SH-SY5Y (cell line): ENCODE results near the gene SNX15.

ENCODE experiments used
- GATA2 ChIP-seq: IDR thresholded peaks from 2 replicates; pipeline ENCODE4 v1.6.1; 2011; ENCODE audit warnings: mild to moderate bottlenecking, low read depth, low read length
- GATA3 ChIP-seq: IDR thresholded peaks from 2 replicates; pipeline ENCODE4 v1.6.1; 2011; ENCODE audit warnings: low read depth, mild to moderate bottlenecking, low read length, moderate library complexity

SNX15 gene

GRCh38 chr11:65008873-65009272 is 18.4 kb upstream of the SNX15 start:
- no peak for TF ChIP-seq GATA3
- no peak for TF ChIP-seq GATA2

GRCh38 chr11:65013130-65013887 is 13.9 kb upstream of the SNX15 start:
- TF ChIP-seq GATA3, result no peak

- TF ChIP-seq GATA3, result no peak
- no peak for TF ChIP-seq GATA2
Measured at GRCh38 chr11:65013888-65014725, 13.1 kb upstream of the SNX15 start, which contains the start of gene ARL2. TSS of gene ARL2 (plus strand) at chr11:65014160. CDS start at chr11:65014208, 48 bp downstream.

GRCh38 chr11:65014726-65015227 is 12.5 kb upstream of the SNX15 start:
- TF ChIP-seq GATA3, result no peak
- peak; percentile 23; the same call in 1 of the 2 replicates for TF ChIP-seq GATA2

- TF ChIP-seq GATA3, result no peak
- TF ChIP-seq GATA2, result no peak
Measured at GRCh38 chr11:65016705-65017104, 10.5 kb upstream of the SNX15 start.

GRCh38 chr11:65017937-65018336 is 9.3 kb upstream of the SNX15 start:
- no peak for TF ChIP-seq GATA3

GRCh38 chr11:65019824-65020223 is 7.4 kb upstream of the SNX15 start:
- TF ChIP-seq GATA2 (no peak), GATA3 (no peak)

- TF ChIP-seq GATA3 (no peak), GATA2 (no peak)
Measured at GRCh38 chr11:65021003-65021402, 6.2 kb upstream of the SNX15 start.

GRCh38 chr11:65021509-65021908 is 5.7 kb upstream of the SNX15 start:
- TF ChIP-seq GATA3, result no peak
- no peak for TF ChIP-seq GATA2

GRCh38 chr11:65026810-65027209 is 429 bp upstream of the SNX15 start:
- TF ChIP-seq GATA3 (no peak), GATA2 (no peak)

GRCh38 chr11:65032216-65032615 is 5.0 kb downstream of the SNX15 start:
- no peak for TF ChIP-seq GATA3
- no peak for TF ChIP-seq GATA2

GRCh38 chr11:65034423-65034822 is 7.2 kb downstream of the SNX15 start:
- no peak for TF ChIP-seq GATA2
- no peak for TF ChIP-seq GATA3

GRCh38 chr11:65035579-65035978 is 8.3 kb downstream of the SNX15 start:
- TF ChIP-seq GATA2 (no peak), GATA3 (no peak)

- TF ChIP-seq GATA2, result no peak
Measured at GRCh38 chr11:65036931-65037330, 9.7 kb downstream of the SNX15 start.

GRCh38 chr11:65040520-65040846 is 13.2 kb downstream of the SNX15 start:
- TF ChIP-seq GATA2, result no peak
- no peak for TF ChIP-seq GATA3
